ENCODE measurements around the gene NUP153. TPM values are rescaled to one million over a fixed set of nuclear protein-coding genes. Genes with fewer than 3 reads are reported as not detected.

NUP153 gene
- total and polyA plus RNA-seq, 2 of the 8 experiments (the other 6 are each of a cell fraction or from before 2014, with no cell fraction given) = 47.0 to 84.8 TPM

DNA sequence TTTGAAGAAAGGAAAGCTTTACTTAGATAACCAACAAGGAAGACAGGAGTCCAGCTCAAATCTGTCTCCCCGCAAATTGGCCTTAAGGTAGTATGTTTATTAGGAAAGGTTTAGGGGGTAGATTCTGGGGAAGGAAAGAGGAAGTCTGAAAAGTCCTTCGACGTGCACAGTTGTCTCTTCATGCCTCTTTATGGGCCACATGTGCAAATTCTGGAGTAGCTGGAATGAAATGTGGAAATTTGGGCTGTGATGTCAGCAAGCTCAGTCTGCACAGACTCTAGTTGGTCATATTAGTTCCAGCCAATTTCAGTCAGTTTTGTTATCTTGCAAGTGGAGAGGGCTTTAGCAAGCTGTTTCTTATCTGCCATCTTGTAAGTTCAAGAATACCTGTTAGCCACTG lies 50.1 kb downstream of the NUP153 start:
- no peak overlapping the region for H3K4me3 ChIP-seq (ENCODE audit: extremely low read depth in 1 of 4, insufficient read depth in 2 of 4, low read depth in 3 of 4, low read length in 4 of 4)
- no peak overlapping the region for H2BK120ac ChIP-seq (replicated peaks; ENCODE audit: low read depth, low read length)
- H3K36me3 ChIP-seq (ENCODE audit: control insufficient read depth in 2 of 4, insufficient read depth in 4 of 4, low read length in 3 of 4) = peaks cover 9 to 65% (median 25%) of the 10 kb centered on the region in 4 experiments
- no peak overlapping the region for H4K91ac ChIP-seq (replicated peaks; ENCODE audit: insufficient read length, low read length)
- H3K79me2 ChIP-seq (ENCODE audit: control insufficient read depth in 1 of 2, insufficient read depth in 2 of 2, low read length in 2 of 2) = peaks cover 0 to 45% of the 10 kb centered on the region in 2 experiments; a peak in 2 of 4 replicates
- no peak overlapping the region for H2AK5ac ChIP-seq (ENCODE audit: low read depth, low read length)
- H2BK5ac ChIP-seq (ENCODE audit: low read depth, low read length) = no peak overlapping the region
- H3K4me1 ChIP-seq (replicated peaks in 1 of 4; ENCODE audit: control insufficient read depth in 3 of 4, insufficient read depth in 4 of 4, low read length in 3 of 4) = no peaks in the 10 kb centered on the region
- H2BK20ac ChIP-seq (ENCODE audit: low read length) = no peak overlapping the region
- no peak overlapping the region for H3K23ac ChIP-seq (ENCODE audit: insufficient read length)
- H4K8ac ChIP-seq (ENCODE audit: extremely low read depth, insufficient read depth, low read length) = no peak overlapping the region
- no peak overlapping the region for H3K4me2 ChIP-seq (ENCODE audit: insufficient read depth in 1 of 2, low read depth in 2 of 2, low read length in 2 of 2)
- H3K23me2 ChIP-seq (ENCODE audit: low read depth, low read length) = no peaks in the 10 kb centered on the region
- no peak overlapping the region for H3K9ac ChIP-seq (replicated peaks in 1 of 4; ENCODE audit: extremely low read depth in 1 of 4, low read depth in 3 of 4, low read length in 3 of 4)
- H2AFZ ChIP-seq (ENCODE audit: low read length) = no peak overlapping the region
- H3K27ac ChIP-seq (ENCODE audit: low read depth, low read length) = no peak overlapping the region
- DNase-seq (ENCODE audit: low read depth in 1 of 2, low spot score in 2 of 2) (no peak), FAIRE-seq (no peak)
- no peak overlapping the region for H3K18ac ChIP-seq (ENCODE audit: extremely low read depth, low read length)
- H4K5ac ChIP-seq (ENCODE audit: insufficient read length, low read depth, low read length) = no peak overlapping the region
- H4K20me1 ChIP-seq (replicated peaks in 1 of 2; ENCODE audit: control insufficient read depth in 1 of 2, insufficient read depth in 2 of 2, low read length in 2 of 2) = peaks cover 2% of the 10 kb centered on the region in 2 experiments
- H3K27me3 ChIP-seq (replicated peaks in 1 of 4; ENCODE audit: control insufficient read depth in 3 of 4, extremely low read depth in 1 of 4, insufficient read depth in 3 of 4, low read length in 3 of 4) = no peaks in the 10 kb centered on the region
- ChIA-PET CTCF (ENCODE audit: partially characterized antibody) (interaction anchor here (0.6 to 0.8 kb wide), 3 partner anchors 19 to 503 kb away, joined by 3 to 5 read pairs (median 3); no protein-coding TSS in a partner anchor), POLR2A (ENCODE audit: partially characterized antibody) (interaction anchor here (1.3 kb wide), 1 partner anchor 10 kb away, joined by 3 read pairs; no protein-coding TSS in a partner anchor)
- no peaks in the 10 kb centered on the region for H3K9me3 ChIP-seq (ENCODE audit: insufficient read depth in 2 of 2, low read depth in 1 of 2, low read length in 1 of 2)
- no peak overlapping the region for H3K14ac ChIP-seq (ENCODE audit: insufficient read length)
- no peak overlapping the region for H2BK15ac ChIP-seq (ENCODE audit: low read length)
- no peak overlapping the region for H3K56ac ChIP-seq (replicated peaks; ENCODE audit: insufficient read length, low read depth, low read length)
- H2BK12ac ChIP-seq (ENCODE audit: low read depth, low read length) = no peak overlapping the region
- no peak overlapping the region for H3K4ac ChIP-seq (replicated peaks; ENCODE audit: insufficient read length, low read depth, low read length)
- WGBS, 2 experiments (ENCODE audit: extremely low coverage in 1 of 2, insufficient coverage in 1 of 2, insufficient read length in 1 of 2, insufficient replicate concordance in 2 of 2, low coverage in 1 of 2, low lambda C conversion rate in 2 of 2, missing lambda C conversion rate in 1 of 2) = 88% methylated on average over 2 of the region's 3 CpGs; no CpG with 5 or more reads in 1 of the 2 experiments
- peaks cover 7% of the 10 kb centered on the region; the same call in 1 of the 2 replicates for H3K79me1 ChIP-seq (ENCODE audit: low read depth, low read length)
- TF ChIP-seq CEBPB (IDR thresholded peaks at IDR 0.05; ENCODE audit: low read depth, low read length) = no peak
- TF ChIP-seq HDAC2 (IDR thresholded peaks at IDR 0.05; ENCODE audit: borderline replicate concordance in 1 of 2, low read depth in 2 of 2, low read length in 2 of 2) = no peak
- TF ChIP-seq RAD21 (IDR thresholded peaks at IDR 0.05 in 1 of 2, conservative IDR thresholded peaks at IDR 0.05 in 1 of 2; ENCODE audit: low read depth in 2 of 2, low read length in 2 of 2) = no peak
- no peak for TF ChIP-seq RNF2 (IDR thresholded peaks at IDR 0.05; ENCODE audit: borderline replicate concordance, low read depth, low read length, missing control alignments, poor library complexity, severe bottlenecking)
- TF ChIP-seq RFX5 (IDR thresholded peaks at IDR 0.05; ENCODE audit: borderline replicate concordance, low read depth, low read length) = no peak
- TF ChIP-seq HDAC6 (IDR thresholded peaks at IDR 0.05; ENCODE audit: low read depth, low read length) = no peak
- TF ChIP-seq TAF7 (optimal IDR thresholded peaks at IDR 0.05; ENCODE audit: borderline replicate concordance, low read depth, low read length) = no peak
- TF ChIP-seq, protein P1, sequence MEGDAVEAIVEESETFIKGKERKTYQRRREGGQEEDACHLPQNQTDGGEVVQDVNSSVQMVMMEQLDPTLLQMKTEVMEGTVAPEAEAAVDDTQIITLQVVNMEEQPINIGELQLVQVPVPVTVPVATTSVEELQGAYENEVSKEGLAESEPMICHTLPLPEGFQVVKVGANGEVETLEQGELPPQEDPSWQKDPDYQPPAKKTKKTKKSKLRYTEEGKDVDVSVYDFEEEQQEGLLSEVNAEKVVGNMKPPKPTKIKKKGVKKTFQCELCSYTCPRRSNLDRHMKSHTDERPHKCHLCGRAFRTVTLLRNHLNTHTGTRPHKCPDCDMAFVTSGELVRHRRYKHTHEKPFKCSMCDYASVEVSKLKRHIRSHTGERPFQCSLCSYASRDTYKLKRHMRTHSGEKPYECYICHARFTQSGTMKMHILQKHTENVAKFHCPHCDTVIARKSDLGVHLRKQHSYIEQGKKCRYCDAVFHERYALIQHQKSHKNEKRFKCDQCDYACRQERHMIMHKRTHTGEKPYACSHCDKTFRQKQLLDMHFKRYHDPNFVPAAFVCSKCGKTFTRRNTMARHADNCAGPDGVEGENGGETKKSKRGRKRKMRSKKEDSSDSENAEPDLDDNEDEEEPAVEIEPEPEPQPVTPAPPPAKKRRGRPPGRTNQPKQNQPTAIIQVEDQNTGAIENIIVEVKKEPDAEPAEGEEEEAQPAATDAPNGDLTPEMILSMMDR (IDR thresholded peaks at IDR 0.05; ENCODE audit: control extremely low read depth in 1 of 3, insufficient read depth in 1 of 3, low read depth in 1 of 3, low read length in 3 of 3) = no peak
- no peak for TF ChIP-seq SP1 (IDR thresholded peaks at IDR 0.05; ENCODE audit: low read depth, low read length)
- no peak for TF ChIP-seq BRCA1 (IDR thresholded peaks at IDR 0.05; ENCODE audit: low read depth, low read length)
